Activated naive CD4-positive, alpha-beta T cell treated with Interleukin-2 at 50 U/mL for 16 hours (primary cell): ENCODE measurements around the gene CCDC146.
"Not testable (repeated sequence)": the region's sequence is repeated elsewhere in the genome, so short reads cannot be mapped to it uniquely, and the experiment has no call there.

Source experiments
- DNase-seq: peaks from one replicate; pipeline ENCODE4 v3.0.0-alpha.2; 2020

The CCDC146 gene, protein sequence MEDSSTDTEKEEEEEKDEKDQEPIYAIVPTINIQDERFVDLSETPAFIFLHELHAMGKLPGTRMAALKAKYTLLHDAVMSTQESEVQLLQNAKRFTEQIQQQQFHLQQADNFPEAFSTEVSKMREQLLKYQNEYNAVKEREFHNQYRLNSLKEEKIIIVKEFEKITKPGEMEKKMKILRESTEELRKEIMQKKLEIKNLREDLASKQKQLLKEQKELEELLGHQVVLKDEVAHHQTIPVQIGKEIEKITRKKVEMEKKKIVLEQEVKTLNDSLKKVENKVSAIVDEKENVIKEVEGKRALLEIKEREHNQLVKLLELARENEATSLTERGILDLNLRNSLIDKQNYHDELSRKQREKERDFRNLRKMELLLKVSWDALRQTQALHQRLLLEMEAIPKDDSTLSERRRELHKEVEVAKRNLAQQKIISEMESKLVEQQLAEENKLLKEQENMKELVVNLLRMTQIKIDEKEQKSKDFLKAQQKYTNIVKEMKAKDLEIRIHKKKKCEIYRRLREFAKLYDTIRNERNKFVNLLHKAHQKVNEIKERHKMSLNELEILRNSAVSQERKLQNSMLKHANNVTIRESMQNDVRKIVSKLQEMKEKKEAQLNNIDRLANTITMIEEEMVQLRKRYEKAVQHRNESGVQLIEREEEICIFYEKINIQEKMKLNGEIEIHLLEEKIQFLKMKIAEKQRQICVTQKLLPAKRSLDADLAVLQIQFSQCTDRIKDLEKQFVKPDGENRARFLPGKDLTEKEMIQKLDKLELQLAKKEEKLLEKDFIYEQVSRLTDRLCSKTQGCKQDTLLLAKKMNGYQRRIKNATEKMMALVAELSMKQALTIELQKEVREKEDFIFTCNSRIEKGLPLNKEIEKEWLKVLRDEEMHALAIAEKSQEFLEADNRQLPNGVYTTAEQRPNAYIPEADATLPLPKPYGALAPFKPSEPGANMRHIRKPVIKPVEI

GRCh38 chr7:77121860-77122681 lies at the start of gene CCDC146:
Gene CCDC146, plus strand, starts transcription at chr7:77122615. Its CDS starts 45,054 bp downstream, at chr7:77167669.
- DNase-seq, result peak; percentile 95

GRCh38 chr7:77074786-77075396 lies 47.5 kb upstream of the CCDC146 start:
- not testable (repeated sequence) for DNase-seq

GRCh38 chr7:77077060-77077459 lies 45.4 kb upstream of the CCDC146 start:
- not testable (repeated sequence) for DNase-seq

GRCh38 chr7:77079112-77079511 lies 43.3 kb upstream of the CCDC146 start:
- DNase-seq, result not testable (repeated sequence)

- not testable (repeated sequence) for DNase-seq
These were observed 42.8 kb upstream of the CCDC146 start for GRCh38 chr7:77079624-77080023.

GRCh38 chr7:77080236-77080635 lies 42.2 kb upstream of the CCDC146 start:
- not testable (repeated sequence) for DNase-seq

DNA sequence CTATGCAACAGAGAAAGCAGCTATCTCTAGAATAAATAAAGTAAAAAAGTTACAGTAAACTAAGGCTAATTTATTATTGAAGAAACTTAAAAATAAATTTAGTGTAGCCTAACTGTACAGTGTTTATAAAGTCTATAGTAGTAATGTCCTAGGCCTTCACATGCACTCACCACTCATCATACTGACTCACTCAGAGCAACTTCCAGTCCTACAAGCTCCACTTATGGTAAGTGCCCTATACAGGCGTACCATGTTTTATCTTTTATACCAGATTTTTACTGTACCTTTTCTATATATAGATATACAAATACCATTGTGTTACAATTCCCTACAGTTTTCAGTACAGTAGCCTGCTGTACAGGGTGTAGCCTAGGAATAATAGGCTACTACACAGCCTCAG lies 40.2 kb upstream of the CCDC146 start:
- DNase-seq, result not testable (repeated sequence)

DNA sequence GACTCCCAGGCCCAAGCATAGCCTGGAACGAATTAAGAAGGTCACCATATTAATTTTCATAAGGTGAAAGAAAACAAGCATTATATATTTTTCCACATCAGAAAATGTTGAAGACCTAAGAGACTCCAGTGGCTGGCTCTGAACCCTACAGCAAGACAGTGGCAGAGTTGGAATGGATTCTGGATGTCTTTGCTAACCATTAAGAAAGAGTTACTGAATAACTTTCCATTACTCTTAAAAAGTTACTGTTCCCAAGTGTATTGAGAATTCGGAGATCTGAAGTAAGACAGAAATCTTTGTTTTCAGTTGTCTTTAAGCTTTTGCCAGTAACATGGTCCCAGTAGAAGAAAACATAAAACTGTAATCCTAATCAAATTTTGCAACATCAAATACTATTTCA lies 30.1 kb upstream of the CCDC146 start:
- not testable (repeated sequence) for DNase-seq

- DNase-seq, result not testable (repeated sequence)
These were observed 21.9 kb upstream of the CCDC146 start for GRCh38 chr7:77100501-77100900.

DNA sequence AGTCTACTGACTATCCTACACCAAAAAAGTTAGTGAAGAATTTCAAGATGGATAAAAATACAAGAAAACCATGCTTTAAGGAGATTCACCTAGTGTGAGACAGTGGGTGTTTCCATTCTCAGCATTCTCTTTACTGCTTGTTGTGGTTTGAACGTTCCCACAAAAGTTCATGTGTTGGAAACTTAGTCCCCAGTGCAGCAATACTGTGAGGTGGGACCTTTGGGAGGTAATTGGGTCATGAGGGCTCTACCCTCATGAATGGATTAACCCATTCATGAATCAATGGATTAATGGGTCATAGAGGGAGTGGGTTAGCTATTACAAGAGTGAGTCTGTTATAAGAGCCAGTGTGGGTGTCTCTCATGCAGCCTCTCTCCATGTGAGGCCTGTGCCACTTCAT lies 21.2 kb upstream of the CCDC146 start:
- DNase-seq, result not testable (repeated sequence)

GRCh38 chr7:77102671-77103070 lies 19.7 kb upstream of the CCDC146 start:
- DNase-seq, result not testable (repeated sequence)

- DNase-seq, result not testable (repeated sequence)
These were observed 16.5 kb upstream of the CCDC146 start for GRCh38 chr7:77105904-77106303.

- DNase-seq, result not testable (repeated sequence)
These were observed 14.8 kb upstream of the CCDC146 start for GRCh38 chr7:77107659-77108058.

GRCh38 chr7:77108362-77108761 lies 14.1 kb upstream of the CCDC146 start:
- not testable (repeated sequence) for DNase-seq

DNA sequence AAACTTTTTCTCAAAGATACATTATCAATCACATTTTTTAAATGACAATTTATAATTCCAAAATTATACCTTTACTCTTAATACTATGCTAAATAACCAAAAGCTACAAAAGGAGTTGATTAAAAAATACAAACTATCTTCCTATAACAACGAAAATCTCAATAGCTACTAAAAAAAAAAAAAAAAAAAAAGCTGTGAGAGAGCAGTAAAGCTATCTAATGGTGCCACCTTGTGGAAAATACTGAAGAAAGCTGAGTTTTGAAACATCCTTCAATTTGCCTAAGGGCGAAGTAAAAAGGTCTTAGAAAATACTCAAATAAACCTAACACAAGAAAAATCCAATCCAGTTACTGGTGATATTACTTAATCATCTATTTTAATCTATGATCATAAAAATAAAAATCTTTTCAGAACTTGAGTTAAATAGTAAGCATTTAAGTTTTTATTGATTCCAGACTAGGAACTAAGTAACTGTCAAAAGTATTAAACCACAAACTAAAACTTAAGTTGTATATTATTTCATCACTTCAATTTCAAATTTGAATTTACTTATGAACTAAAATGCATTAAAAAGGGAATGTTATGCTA lies 9.6 kb upstream of the CCDC146 start:
- DNase-seq, result not testable (repeated sequence)

DNA sequence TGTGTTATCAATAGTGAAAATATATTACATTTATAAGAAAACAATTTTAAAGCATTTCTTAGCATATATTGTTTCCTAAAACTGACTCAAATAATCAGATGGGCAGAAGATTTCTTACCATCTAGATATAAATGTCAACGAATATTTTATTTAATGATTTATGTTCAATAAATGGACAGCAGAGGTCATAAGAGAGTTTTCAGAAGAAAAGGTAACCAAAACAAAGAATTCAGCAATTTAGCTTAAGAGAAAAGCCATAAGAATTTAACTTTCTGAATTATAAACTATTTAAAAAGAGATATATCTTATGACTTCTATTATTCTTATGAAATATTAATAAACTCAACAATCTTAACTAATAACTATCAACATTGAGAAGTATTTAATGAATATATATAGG lies 3.1 kb downstream of the CCDC146 start:
- DNase-seq, result not testable (repeated sequence)

GRCh38 chr7:77127009-77127408 lies 4.6 kb downstream of the CCDC146 start:
- DNase-seq, result not testable (repeated sequence)

DNA sequence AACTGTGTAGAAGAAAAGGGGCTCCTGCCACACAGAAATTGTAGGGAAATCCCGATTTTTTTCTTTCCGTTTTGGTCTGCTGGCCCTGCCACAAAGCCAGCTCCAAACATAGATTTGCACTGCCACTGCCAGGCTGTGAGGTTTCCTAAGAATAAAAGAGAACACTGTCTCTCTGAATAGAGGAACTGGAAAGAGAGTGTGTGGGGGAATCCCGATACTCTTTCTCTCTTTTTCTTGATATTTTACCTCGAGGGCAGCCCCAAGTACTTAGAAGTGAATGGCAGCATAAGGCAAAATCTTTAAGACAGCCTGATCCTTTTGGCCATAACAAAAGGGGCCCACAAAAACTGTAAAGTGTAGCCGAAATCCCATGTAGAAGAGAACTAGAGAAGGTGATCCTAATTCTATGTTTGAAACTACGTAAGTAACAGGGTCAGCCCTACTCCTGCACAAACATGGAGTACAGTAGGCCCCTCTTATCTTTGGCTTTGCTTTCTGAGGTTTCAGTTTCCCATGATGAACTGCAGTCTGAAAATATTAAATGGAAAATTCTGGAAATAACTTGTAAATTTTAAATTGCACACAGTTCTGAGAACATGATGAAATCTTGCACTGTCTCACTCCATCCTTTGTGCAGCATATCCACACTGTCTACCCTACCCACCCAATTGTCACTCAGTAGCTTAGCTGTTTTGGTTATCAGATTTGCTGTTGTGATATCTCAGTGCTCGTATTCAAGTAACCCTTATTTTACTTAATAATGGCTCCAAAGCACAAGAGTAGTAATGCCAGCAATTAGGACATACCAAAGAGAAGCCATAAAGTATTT lies 6.4 kb downstream of the CCDC146 start:
- not testable (repeated sequence) for DNase-seq

DNA sequence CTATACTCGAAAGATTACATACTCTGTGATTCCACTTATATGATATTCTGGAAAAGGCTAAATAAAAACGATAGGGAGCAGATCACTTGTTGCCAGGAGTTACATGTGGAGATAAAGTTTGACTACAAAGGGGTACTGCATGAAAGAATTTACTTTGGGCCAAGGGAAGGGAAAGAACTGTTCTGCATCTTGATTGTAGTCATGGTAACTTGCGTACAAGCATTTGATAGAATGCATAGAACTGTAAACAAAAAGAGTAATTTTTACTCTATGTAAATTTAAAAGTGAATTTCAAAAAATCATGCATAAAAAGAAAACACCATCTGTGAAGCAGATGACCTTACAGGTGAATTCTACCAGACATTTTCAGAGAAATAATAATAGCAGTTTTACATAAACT lies 9.4 kb downstream of the CCDC146 start:
- not testable (repeated sequence) for DNase-seq

- DNase-seq, result not testable (repeated sequence)
These were observed 16.3 kb downstream of the CCDC146 start for GRCh38 chr7:77138668-77139067.

DNA sequence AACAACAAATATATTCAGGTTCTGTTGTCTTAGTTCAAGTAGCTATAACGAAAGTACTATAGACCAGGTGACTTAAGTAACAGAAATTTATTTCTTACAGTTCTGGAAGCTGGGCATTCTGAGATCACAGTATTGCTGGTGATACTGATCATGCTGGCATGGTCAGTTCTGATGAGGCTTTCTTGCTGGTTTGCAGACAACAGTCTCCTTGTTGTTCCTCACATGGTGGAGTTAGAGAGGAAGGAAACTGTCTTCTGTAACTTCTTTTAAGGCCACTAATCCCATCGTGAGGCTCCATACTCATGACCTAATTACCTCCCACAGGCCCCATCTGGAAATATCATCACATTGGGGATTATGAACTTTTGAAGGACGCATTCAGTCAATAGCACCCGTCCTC lies 17.9 kb downstream of the CCDC146 start:
- not testable (repeated sequence) for DNase-seq
